GM19463 (cell line): ENCODE results near the gene ZNRF2.
A peak's percentile ranks its signal among the peaks of the same experiment; 100 is the strongest.
"Not testable (repeated sequence)": the region's sequence is repeated elsewhere in the genome, so short reads cannot be mapped to it uniquely, and the experiment has no call there.

Experiments used
- ATAC-seq: cut with Tn5 transposase; IDR thresholded peaks from one replicate; pipeline ENCODE4 v1.9.1; 2021; ENCODE audit warnings: mild to moderate bottlenecking, moderate library complexity; ENCODE audit not compliant: unreplicated experiment

The ZNRF2 gene

GRCh38 chr7:30286749-30287148, 2.4 kb downstream of the ZNRF2 start:
- no peak for ATAC-seq

GRCh38 chr7:30287625-30288024, 3.2 kb downstream of the ZNRF2 start:
- not testable (repeated sequence) for ATAC-seq

- ATAC-seq, result not testable (repeated sequence)
Measured at GRCh38 chr7:30289634-30290033, 5.2 kb downstream of the ZNRF2 start.

DNA sequence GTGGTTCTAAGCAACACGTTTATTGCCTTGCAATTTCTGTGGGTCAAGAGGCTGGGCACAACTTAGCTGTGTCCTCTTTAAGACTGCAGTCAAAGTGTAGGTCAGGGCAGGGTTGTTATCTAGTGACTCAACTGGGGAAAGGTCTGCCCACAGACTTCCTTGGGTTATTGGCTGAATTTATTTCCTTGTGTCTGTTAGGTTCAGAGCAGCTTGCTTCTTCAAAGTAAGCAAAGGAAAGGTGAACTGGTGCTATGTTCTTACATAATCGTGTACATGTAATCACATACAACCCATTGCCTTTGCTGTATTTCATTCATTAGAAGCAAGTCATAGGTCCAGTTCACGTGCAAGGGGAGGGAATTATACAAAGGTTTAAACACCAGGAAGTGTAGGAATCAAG, 5.9 kb downstream of the ZNRF2 start:
- not testable (repeated sequence) for ATAC-seq

GRCh38 chr7:30292416-30293038, 8.1 kb downstream of the ZNRF2 start:
- not testable (repeated sequence) for ATAC-seq

DNA sequence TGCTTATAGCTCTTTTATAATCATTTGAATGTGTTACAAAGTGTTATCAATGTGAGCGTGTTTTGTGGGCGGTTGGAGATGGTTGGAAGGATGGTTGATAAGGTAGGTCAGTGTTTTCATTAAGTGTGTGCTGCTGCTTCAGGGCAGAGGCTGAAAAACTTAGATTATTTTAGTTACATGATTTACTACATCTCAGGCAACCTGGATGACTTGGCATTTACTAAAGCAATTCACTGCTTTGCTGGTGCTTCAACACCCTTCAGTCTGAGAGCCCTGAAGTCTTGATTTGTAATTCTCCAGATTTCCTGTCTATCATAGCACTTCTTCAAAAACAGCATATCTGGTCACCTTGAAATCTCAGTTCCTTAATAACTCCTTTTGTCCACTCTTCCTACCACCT, 11.9 kb downstream of the ZNRF2 start:
- not testable (repeated sequence) for ATAC-seq

- not testable (repeated sequence) for ATAC-seq
Measured at GRCh38 chr7:30297499-30297898, 13.1 kb downstream of the ZNRF2 start.

- not testable (repeated sequence) for ATAC-seq
Measured at GRCh38 chr7:30298409-30298808, 14.0 kb downstream of the ZNRF2 start.

DNA sequence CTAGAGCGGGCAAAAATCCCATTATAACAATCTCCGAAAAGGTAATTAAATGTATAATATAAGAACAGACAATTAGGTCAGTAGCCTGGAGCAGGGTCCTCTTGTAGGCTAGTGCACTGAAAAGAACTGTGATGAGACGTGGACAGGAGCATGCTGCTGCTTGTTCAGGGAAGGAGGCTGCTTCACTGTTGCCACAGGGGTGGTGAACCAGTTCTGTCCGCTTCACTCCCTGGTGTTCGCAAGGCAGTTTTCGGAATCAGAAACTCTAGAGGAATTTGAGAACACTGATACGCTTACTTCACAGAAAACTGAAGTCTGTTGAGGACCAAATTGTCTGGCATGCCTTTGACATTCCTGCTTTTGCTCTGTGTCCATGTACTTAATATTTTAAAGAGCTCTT, 17.4 kb downstream of the ZNRF2 start:
- no peak for ATAC-seq

GRCh38 chr7:30302656-30303311, 18.4 kb downstream of the ZNRF2 start:
- ATAC-seq, result no peak

GRCh38 chr7:30303312-30304039, 19.1 kb downstream of the ZNRF2 start:
- ATAC-seq, result peak; percentile 60

- no peak for ATAC-seq
Measured at GRCh38 chr7:30304177-30304884, 19.9 kb downstream of the ZNRF2 start.

DNA sequence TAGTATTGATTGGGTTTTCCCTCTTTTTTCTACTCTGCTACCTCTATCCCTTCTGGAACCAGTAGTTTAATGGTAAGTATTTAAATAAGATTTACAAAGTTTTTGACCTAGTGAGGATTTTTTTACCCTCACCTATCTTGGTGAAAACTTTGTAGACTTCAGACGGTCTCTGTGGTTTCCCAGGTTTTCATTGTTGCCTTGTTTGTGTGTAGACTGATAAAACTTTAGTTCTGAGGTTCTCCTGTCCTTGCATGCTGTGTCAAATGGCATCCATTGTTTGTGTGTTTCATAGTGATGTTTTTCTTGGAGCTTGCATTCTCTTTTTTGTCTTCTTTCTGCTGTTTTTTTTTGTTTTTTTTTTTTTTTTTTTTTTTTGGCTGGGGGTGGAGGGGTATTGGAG, 22.6 kb downstream of the ZNRF2 start:
- no peak for ATAC-seq

DNA sequence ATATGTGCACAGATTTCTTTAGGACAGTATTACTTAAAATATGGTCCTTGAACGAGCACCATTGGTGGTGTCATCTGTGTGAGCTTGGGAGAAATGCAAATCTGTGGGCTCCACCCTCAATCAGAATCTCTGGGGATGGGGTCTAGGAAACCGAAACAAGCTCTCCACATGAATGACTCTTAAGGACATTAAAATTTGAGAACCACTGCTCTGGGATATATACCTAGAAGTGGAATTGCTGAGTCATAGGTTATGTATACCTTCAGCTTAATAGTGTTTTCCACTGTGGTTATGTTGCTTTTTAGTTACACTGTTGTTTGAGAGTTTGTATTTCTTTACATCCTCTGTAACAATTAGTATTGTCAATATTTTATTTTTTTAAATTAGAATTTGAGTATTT, 24.0 kb downstream of the ZNRF2 start:
- no peak for ATAC-seq

GRCh38 chr7:30309302-30309701, 24.9 kb downstream of the ZNRF2 start:
- no peak for ATAC-seq

DNA sequence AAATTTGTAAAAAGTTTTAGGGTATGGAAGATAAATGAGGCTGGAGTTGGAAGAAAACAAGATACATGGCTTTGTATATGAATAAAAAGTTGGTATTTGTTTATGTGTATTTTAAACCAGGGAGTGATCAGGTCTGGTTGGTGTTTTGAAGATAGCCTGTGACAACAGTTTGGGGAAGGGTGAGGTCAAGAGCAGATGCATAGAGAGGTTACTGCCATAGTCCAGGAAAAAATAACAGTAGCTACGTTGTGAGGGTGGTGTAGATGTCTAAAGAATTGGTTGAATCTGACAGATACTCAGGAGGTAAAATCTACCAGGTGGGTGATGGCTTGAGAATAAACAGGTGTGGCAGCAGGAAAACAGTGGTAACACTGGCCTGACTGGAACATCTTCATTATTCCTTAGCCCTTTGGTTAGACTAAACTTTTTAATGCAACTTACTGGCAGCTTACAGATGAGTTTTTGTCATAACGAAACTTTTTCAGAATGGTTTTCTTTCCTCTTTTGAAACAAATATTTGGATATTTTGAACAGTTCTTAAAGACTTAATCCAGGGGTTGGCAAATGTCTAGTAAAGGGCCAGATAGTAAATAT, 25.5 kb downstream of the ZNRF2 start:
- no peak for ATAC-seq

DNA sequence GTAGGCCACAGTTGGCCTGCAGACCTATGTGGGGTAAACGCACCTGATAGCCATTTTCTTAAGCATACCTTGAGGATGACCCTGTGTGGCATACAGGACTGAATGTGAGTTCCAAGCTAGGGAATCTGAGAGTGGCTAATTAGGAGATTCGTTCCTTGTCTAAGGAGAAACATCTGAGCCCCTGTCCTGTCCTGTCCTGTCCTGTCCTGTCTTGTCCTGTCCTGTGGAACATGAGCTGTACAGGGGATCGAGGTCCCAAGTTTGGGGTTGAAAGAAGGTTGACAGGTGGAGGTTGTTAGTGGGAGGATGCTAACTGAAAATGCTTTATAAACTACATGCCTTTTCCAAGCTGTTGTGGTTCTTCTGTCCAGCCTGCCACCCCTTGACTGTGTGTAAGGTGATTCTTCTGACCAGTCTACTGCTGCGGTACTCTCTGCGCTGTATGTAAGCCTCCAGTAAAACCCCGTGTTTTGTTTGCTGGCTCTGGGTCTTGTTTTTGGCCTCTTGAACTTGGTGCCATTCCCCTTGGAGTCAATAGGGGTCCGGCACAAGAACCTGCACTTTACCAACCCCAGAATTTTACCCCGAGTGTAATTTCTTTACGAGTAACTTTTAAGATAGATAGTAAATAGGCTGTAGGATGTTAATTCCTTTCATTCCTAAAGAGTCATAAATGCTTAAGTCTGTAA, 26.4 kb downstream of the ZNRF2 start:
- ATAC-seq, result no peak

- no peak for ATAC-seq
Measured at GRCh38 chr7:30312178-30312577, 27.8 kb downstream of the ZNRF2 start.

- ATAC-seq, result no peak
Measured at GRCh38 chr7:30313348-30313747, 29.0 kb downstream of the ZNRF2 start.

- ATAC-seq, result no peak
Measured at GRCh38 chr7:30313793-30314192, 29.4 kb downstream of the ZNRF2 start.
